GM12878 (cell line): ENCODE results near the gene STX8. TPM values are rescaled to one million over a fixed set of nuclear protein-coding genes. Genes with fewer than 3 reads are reported as not detected.

ENCODE experiments used
- ATAC-seq: fragments of 200-7000 bp; cut with Tn5 transposase; 3 replicates; pipeline ENCODE4 v1.9.1; 2020; ENCODE audit warnings: mild to moderate bottlenecking, moderate library complexity
- BruUV-seq: library from RNA; stranded (reverse); fragments of 400-500 nt; replicated peaks from 2 replicates; lab custom pipeline; 2021; lab: Mats Ljungman, UMichigan
- CTCF ChIA-PET: fragments of 300-600 bp; sonication (Branson Sonifier 250); formaldehyde crosslinking; extraction: SDS; loops from one replicate; lab custom pipeline; 2021; ENCODE audit warnings: inconsistent platforms; lab: Yijun Ruan, JAX
- POLR2A ChIA-PET: fragments of 350-600 bp; formaldehyde crosslinking; extraction: SDS; loops from one replicate; lab custom pipeline; 2021; ENCODE audit warnings: inconsistent platforms; lab: Charles Lee
- RAD21 ChIA-PET: fragments of 300-600 bp; sonication (Branson Sonifier 250); formaldehyde crosslinking; loops from one replicate; lab custom pipeline; 2023; ENCODE audit warnings: antibody characterized with exemption; ENCODE audit not compliant: unreplicated experiment; lab: Charles Lee
- SMC1A ChIA-PET: fragments of 300-600 bp; sonication (Branson Sonifier 250); formaldehyde crosslinking; loops from one replicate; lab custom pipeline; 2023; ENCODE audit not compliant: unreplicated experiment, uncharacterized antibody; lab: Charles Lee
- DNase-seq: peaks from one replicate; pipeline ENCODE4 v3.0.0-alpha.2; 2011; ENCODE audit warnings: low read depth, low spot score
- FAIRE-seq: peaks from 3 replicates; lab custom pipeline; 2011; peaks lifted over from hg19 to GRCh38; lab: Jason Lieb, UNC
- H2AFZ ChIP-seq: 2 replicates; pipeline ENCODE4 v1.6.0; 2011; ENCODE audit warnings: low read depth, low read length, control low read depth; ENCODE audit not compliant: control insufficient read depth
- H3K27ac ChIP-seq: 2 replicates; pipeline ENCODE4 v1.5.1; 2011; ENCODE audit warnings: control low read depth; ENCODE audit not compliant: control insufficient read depth, insufficient read depth
- H3K27me3 ChIP-seq, 2 experiments: replicated peaks in 1 of 2; 2 replicates each; pipeline versions ENCODE4 v1.6.0 to v1.6.1; 2011; ENCODE audit warnings: low read length in 1 of 2; ENCODE audit not compliant: control insufficient read depth in 2 of 2, insufficient read depth in 2 of 2
- H3K36me3 ChIP-seq, 2 experiments: 2 replicates each; pipeline ENCODE4 v1.5.1; 2011; ENCODE audit warnings: low read length in 1 of 2; ENCODE audit not compliant: control insufficient read depth in 2 of 2, insufficient read depth in 2 of 2
- H3K4me1 ChIP-seq: 2 replicates; pipeline ENCODE4 v1.6.1; 2011; ENCODE audit warnings: mild to moderate bottlenecking, low read length, moderate library complexity, mixed read lengths; ENCODE audit not compliant: control insufficient read depth, insufficient read depth
- H3K4me2 ChIP-seq: 2 replicates; pipeline ENCODE4 v1.6.0; 2011; ENCODE audit warnings: control low read depth; ENCODE audit not compliant: control insufficient read depth, insufficient read depth
- H3K4me3 ChIP-seq: fragments of 200-600 bp; sonication (generic); 2 replicates; pipeline ENCODE4 v1.5.1; 2016
- H3K79me2 ChIP-seq: 2 replicates; pipeline ENCODE4 v1.6.0; 2011; ENCODE audit warnings: low read length; ENCODE audit not compliant: control insufficient read depth, insufficient read depth
- H3K9ac ChIP-seq: 2 replicates; pipeline ENCODE4 v1.8.0; 2011; ENCODE audit warnings: low read length, control low read depth, mixed read lengths; ENCODE audit not compliant: control insufficient read depth, insufficient read depth
- H3K9me3 ChIP-seq: replicated peaks from 3 replicates; pipeline ENCODE4 v1.5.1; 2011; ENCODE audit warnings: mild to moderate bottlenecking, low read length; ENCODE audit not compliant: control insufficient read depth, insufficient read depth
- H4K20me1 ChIP-seq: 2 replicates; pipeline ENCODE4 v1.6.0; 2011; ENCODE audit not compliant: control insufficient read depth, insufficient read depth
- IKZF2 ChIP-seq, 2 experiments: fragments of 450-650 bp; IDR thresholded peaks; 2 replicates each; pipeline ENCODE4 v1.6.1; 2017; ENCODE audit warnings: mild to moderate bottlenecking in 2 of 2, moderate library complexity in 2 of 2
- JUND ChIP-seq: IDR thresholded peaks from 2 replicates; pipeline ENCODE4 v1.6.1; 2012; ENCODE audit warnings: low read depth, mild to moderate bottlenecking, low read length, improper control_type of control experiment, moderate library complexity
- NFYB ChIP-seq: IDR thresholded peaks from 2 replicates; pipeline ENCODE4 v1.6.1; 2011; ENCODE audit warnings: low read depth, mild to moderate bottlenecking, low read length, improper control_type of control experiment, moderate library complexity; ENCODE audit not compliant: insufficient read depth
- NR2C2 ChIP-seq: IDR thresholded peaks from 2 replicates; pipeline ENCODE4 v1.6.1; 2011; ENCODE audit warnings: borderline replicate concordance, low read depth; ENCODE audit not compliant: control insufficient read depth, insufficient read length
- POLR2A ChIP-seq: IDR thresholded peaks from 2 replicates; pipeline ENCODE4 v1.6.1; 2011; ENCODE audit warnings: low read depth, mild to moderate bottlenecking, low read length
- RCOR1 ChIP-seq: conservative IDR thresholded peaks from 2 replicates; pipeline ENCODE4 v1.6.1; 2012; ENCODE audit warnings: low read depth, low read length, improper control_type of control experiment
- RFX5 ChIP-seq: IDR thresholded peaks from 2 replicates; pipeline ENCODE4 v1.6.1; 2011; ENCODE audit warnings: low read depth, low read length, improper control_type of control experiment
- TBL1XR1 ChIP-seq: IDR thresholded peaks from 2 replicates; pipeline ENCODE4 v1.6.1; 2012; ENCODE audit warnings: low read depth, low read length, improper control_type of control experiment
- ZSCAN29 ChIP-seq: fragments of 450-650 bp; IDR thresholded peaks from 2 replicates; pipeline ENCODE4 v1.6.1; 2017; ENCODE audit warnings: mild to moderate bottlenecking, moderate library complexity
- WGBS: methylation state at CpG from one replicate; pipeline ENCODE4 v1.1.6; 2016; ENCODE audit warnings: low lambda C conversion rate; ENCODE audit not compliant: insufficient replicate concordance, insufficient coverage; ENCODE audit errors: missing lambda C conversion rate; 5-methylcytosine and 5-hydroxymethylcytosine counted together
- in situ Hi-C: fragments of 300-500 bp; cut with MboI; formaldehyde crosslinking; loops from 9 replicates; pipeline ENCODE4 v1.14.3; 2018; ENCODE audit warnings: mixed read lengths
- intact Hi-C: fragments of 100-400 bp; cut with micrococcal nuclease; formaldehyde crosslinking; loops from one replicate; pipeline ENCODE4 v1.14.2; 2022; ENCODE audit not compliant: unreplicated experiment
- polyA plus RNA-seq, 11 experiments: library from polyadenylated mRNA; depleted of rRNA in 4 of 11; unstranded in 6 of 11; stranded (reverse) in 5 of 11; fragments of >200 nt; fragmentation: Nextera tagmentation in 4 of 11; fragmentation: Illumina TruSeq in 1 of 11; extraction: Ambion mirVana in 4 of 11; extraction: Trizol in 1 of 11; gene quantifications; 1 replicate in 1 of 11; 2 replicates in 10 of 11; pipeline versions ENCODE4 v1.2.1 to v1.2.3, GENCODE V29; 2011 to 2016; ENCODE audit warnings: inconsistent platforms in 2 of 11, missing spikeins in 2 of 11, low read depth in 1 of 11
- total RNA-seq, 4 experiments: library from RNA; depleted of rRNA in 3 of 4; stranded (reverse); fragments of >200 nt in 3 of 4; fragmentation: Illumina TruSeq in 1 of 4; extraction: Trizol in 1 of 4; gene quantifications; 2 replicates each; pipeline versions ENCODE4 v1.2.1 to v1.2.3, GENCODE V29; 2013 to 2021
- TF ChIP-seq, protein P1 (sequence below): IDR thresholded peaks from 2 replicates; pipeline ENCODE4 v1.6.1; 2012; ENCODE audit warnings: low read depth, low read length, improper control_type of control experiment

The STX8 gene
- total and polyA plus RNA-seq, 10 of the 15 experiments (the other 5 are each of a cell fraction or from before 2014, with no cell fraction given): 47.9 to 151 (median 72.9) TPM

DNA sequence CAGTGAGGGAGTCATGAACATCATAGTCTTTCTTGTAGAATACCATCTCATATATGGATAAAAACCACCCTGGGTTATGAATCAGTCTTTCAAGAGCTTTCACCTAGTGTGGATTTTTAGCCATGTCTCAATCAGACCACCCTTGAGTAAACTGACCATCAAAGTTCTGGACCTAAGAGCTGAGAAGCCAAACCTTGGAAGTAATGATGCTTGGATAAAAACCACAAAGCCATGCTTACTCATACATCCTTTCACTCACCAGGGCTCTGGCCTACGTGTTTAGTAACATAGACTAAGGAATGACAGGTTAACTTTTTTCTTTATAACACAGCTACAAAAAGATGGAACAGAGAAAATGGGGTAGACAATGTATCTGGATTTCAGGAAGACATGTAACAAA, 167.2 kb downstream of the STX8 start:
- Histone ChIP-seq H2AFZ (no peak overlapping the region), H3K79me2 (no peaks in the 10 kb centered on the region), H3K27me3 (no peaks in the 10 kb centered on the region), H3K9me3 (no peaks in the 10 kb centered on the region), H3K9ac (no peak overlapping the region), H3K27ac (no peak overlapping the region), H3K36me3 (no peaks in the 10 kb centered on the region), H3K4me3 (no peak overlapping the region), H3K4me1 (no peaks in the 10 kb centered on the region), H4K20me1 (peaks cover 5% of the 10 kb centered on the region), H3K4me2 (no peak overlapping the region)
- ChIA-PET POLR2A (no interaction called here), SMC1A (interaction anchor here (0.9 to 1.2 kb wide), 2 partner anchors 25 to 411 kb away, joined by 3 to 4 read pairs; no protein-coding TSS in a partner anchor), RAD21 (no interaction called here), CTCF (interaction anchor here (0.8 kb wide), 1 partner anchor 23 kb away, joined by 3 read pairs; no protein-coding TSS in a partner anchor)
- WGBS: 4% methylated on average over 1 of the region's 1 CpG
- DNase-seq: no peak
- ATAC-seq: no peak
- in situ Hi-C loops: no loop called here
- no peak for FAIRE-seq
- TF ChIP-seq NR2C2: no peak
- no peak for TF ChIP-seq RFX5
- no peak for TF ChIP-seq JUND
- intact Hi-C loops: no loop called here
- BruUV-seq: no TSS peak

- H2AFZ ChIP-seq: no peak overlapping the region
- WGBS: 100% methylated on average over 2 of the region's 2 CpGs
- ChIA-PET CTCF (interaction anchor here (0.6 to 2.5 kb wide), 5 partner anchors 27 to 148 kb away, joined by 3 to 6 read pairs (median 3); no protein-coding TSS in a partner anchor), SMC1A (interaction anchor here (1.0 to 1.5 kb wide), 2 partner anchors 19 to 114 kb away, joined by 3 read pairs; no protein-coding TSS in a partner anchor), POLR2A (interaction anchor here (1.1 kb wide), 1 partner anchor 8 kb away, joined by 3 read pairs; no protein-coding TSS in a partner anchor), RAD21 (no interaction called here)
- no peaks in the 10 kb centered on the region for H3K27me3 ChIP-seq
- FAIRE-seq: no peak
- in situ Hi-C loops: no loop called here
- DNase-seq: no peak
- H3K9me3 ChIP-seq: no peaks in the 10 kb centered on the region
- no peak overlapping the region for H3K4me3 ChIP-seq
- H3K4me2 ChIP-seq: no peak overlapping the region
- H4K20me1 ChIP-seq: no peaks in the 10 kb centered on the region
- H3K36me3 ChIP-seq: no peaks in the 10 kb centered on the region
- TF ChIP-seq IKZF2 (IDR thresholded peaks at IDR 0.05) (no peak), NR2C2 (no peak), NFYB (no peak), RCOR1 (no peak), POLR2A (no peak), TBL1XR1 (no peak), ZSCAN29 (no peak)
- TF ChIP-seq, protein P1, sequence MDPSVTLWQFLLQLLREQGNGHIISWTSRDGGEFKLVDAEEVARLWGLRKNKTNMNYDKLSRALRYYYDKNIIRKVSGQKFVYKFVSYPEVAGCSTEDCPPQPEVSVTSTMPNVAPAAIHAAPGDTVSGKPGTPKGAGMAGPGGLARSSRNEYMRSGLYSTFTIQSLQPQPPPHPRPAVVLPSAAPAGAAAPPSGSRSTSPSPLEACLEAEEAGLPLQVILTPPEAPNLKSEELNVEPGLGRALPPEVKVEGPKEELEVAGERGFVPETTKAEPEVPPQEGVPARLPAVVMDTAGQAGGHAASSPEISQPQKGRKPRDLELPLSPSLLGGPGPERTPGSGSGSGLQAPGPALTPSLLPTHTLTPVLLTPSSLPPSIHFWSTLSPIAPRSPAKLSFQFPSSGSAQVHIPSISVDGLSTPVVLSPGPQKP: no peak
- H3K9ac ChIP-seq: no peak overlapping the region
- intact Hi-C loops: no loop called here
- BruUV-seq: no TSS peak
- no peak for ATAC-seq
- H3K79me2 ChIP-seq: no peaks in the 10 kb centered on the region
- no peaks in the 10 kb centered on the region for H3K4me1 ChIP-seq
- H3K27ac ChIP-seq: no peak overlapping the region
Measured at GRCh38 chr17:9406046-9406606, 169.5 kb downstream of the STX8 start.
